Measurements from ENCODE around the gene SMARCAD1. TPM values are rescaled to one million over a fixed set of nuclear protein-coding genes. Genes with fewer than 3 reads are reported as not detected.

The SMARCAD1 gene
- total and polyA plus RNA-seq, 2 donors (not counting 1 experiment from before 2014, with no cell fraction given), result 24.8 to 30.7 TPM

GRCh38 chr4:94228493-94229216 is 21.0 kb downstream of the SMARCAD1 start:
- DNase-seq (ENCODE audit: low read depth in 2 of 2), result peak in 1 of 2 donors; percentile 43
- no peak overlapping the region for H2AFZ ChIP-seq (ENCODE audit: low read length)
- H3K27me3 ChIP-seq (ENCODE audit: control insufficient read depth, insufficient read depth, low read length), result no peaks in the 10 kb centered on the region
- no peaks in the 10 kb centered on the region for H3K36me3 ChIP-seq (ENCODE audit: control insufficient read depth, insufficient read depth, low read length)
- no peaks in the 10 kb centered on the region for H3K79me2 ChIP-seq (ENCODE audit: control insufficient read depth, insufficient read depth, low read length)
- no peak overlapping the region for H3K27ac ChIP-seq (ENCODE audit: insufficient read depth, low read length)
- H3K4me3 ChIP-seq (replicated peaks in 1 of 4; ENCODE audit: control extremely low read depth in 1 of 4, insufficient read depth in 1 of 4, low read depth in 3 of 4, low read length in 4 of 4), result no peak overlapping the region
- no peak overlapping the region for H3K9ac ChIP-seq (ENCODE audit: insufficient read depth, low read length)
- no peak overlapping the region for H3K4me2 ChIP-seq (ENCODE audit: extremely low read depth, insufficient read depth, low read length)
- TF ChIP-seq CTCF (conservative IDR thresholded peaks at IDR 0.05 in 1 of 2, IDR thresholded peaks at IDR 0.05 in 1 of 2; ENCODE audit: low read depth in 1 of 2, low read length in 2 of 2), result no peak
- TF ChIP-seq EZH2 (IDR thresholded peaks at IDR 0.05; ENCODE audit: low read length, missing control alignments), result no peak
- H3K9me3 ChIP-seq (ENCODE audit: control insufficient read depth, insufficient read depth, low read depth, low read length), result no peaks in the 10 kb centered on the region
- H4K20me1 ChIP-seq (ENCODE audit: control insufficient read depth, extremely low read depth, insufficient read depth, low read length), result no peaks in the 10 kb centered on the region
- H3K4me1 ChIP-seq (ENCODE audit: control insufficient read depth, extremely low read depth, insufficient read depth, low read length), result no peaks in the 10 kb centered on the region

GRCh38 chr4:94232519-94232918 is 24.9 kb downstream of the SMARCAD1 start:
- H3K4me2 ChIP-seq (ENCODE audit: extremely low read depth, insufficient read depth, low read length), result no peak overlapping the region
- no peaks in the 10 kb centered on the region for H3K4me1 ChIP-seq (ENCODE audit: control insufficient read depth, extremely low read depth, insufficient read depth, low read length)
- no peak overlapping the region for H3K4me3 ChIP-seq (replicated peaks in 1 of 4; ENCODE audit: control extremely low read depth in 1 of 4, insufficient read depth in 1 of 4, low read depth in 3 of 4, low read length in 4 of 4)
- no peaks in the 10 kb centered on the region for H4K20me1 ChIP-seq (ENCODE audit: control insufficient read depth, extremely low read depth, insufficient read depth, low read length)
- H3K27ac ChIP-seq (ENCODE audit: insufficient read depth, low read length), result no peak overlapping the region
- no peaks in the 10 kb centered on the region for H3K9me3 ChIP-seq (ENCODE audit: control insufficient read depth, insufficient read depth, low read depth, low read length)
- no peak for TF ChIP-seq EZH2 (IDR thresholded peaks at IDR 0.05; ENCODE audit: low read length, missing control alignments)
- no peak for TF ChIP-seq CTCF (conservative IDR thresholded peaks at IDR 0.05 in 1 of 2, IDR thresholded peaks at IDR 0.05 in 1 of 2; ENCODE audit: low read depth in 1 of 2, low read length in 2 of 2)
- H2AFZ ChIP-seq (ENCODE audit: low read length), result no peak overlapping the region
- H3K79me2 ChIP-seq (ENCODE audit: control insufficient read depth, insufficient read depth, low read length), result no peaks in the 10 kb centered on the region
- no peaks in the 10 kb centered on the region for H3K36me3 ChIP-seq (ENCODE audit: control insufficient read depth, insufficient read depth, low read length)
- no peak overlapping the region for H3K9ac ChIP-seq (ENCODE audit: insufficient read depth, low read length)
- no peak for DNase-seq (ENCODE audit: low read depth in 2 of 2)
- H3K27me3 ChIP-seq (ENCODE audit: control insufficient read depth, insufficient read depth, low read length), result no peaks in the 10 kb centered on the region

GRCh38 chr4:94235825-94236224 is 28.2 kb downstream of the SMARCAD1 start:
- Histone ChIP-seq H3K36me3 (ENCODE audit: control insufficient read depth, insufficient read depth, low read length) (no peaks in the 10 kb centered on the region), H3K27me3 (ENCODE audit: control insufficient read depth, insufficient read depth, low read length) (no peaks in the 10 kb centered on the region), H3K9me3 (ENCODE audit: control insufficient read depth, insufficient read depth, low read depth, low read length) (no peaks in the 10 kb centered on the region), H3K27ac (ENCODE audit: insufficient read depth, low read length) (no peak overlapping the region), H4K20me1 (ENCODE audit: control insufficient read depth, extremely low read depth, insufficient read depth, low read length) (no peaks in the 10 kb centered on the region), H3K4me1 (ENCODE audit: control insufficient read depth, extremely low read depth, insufficient read depth, low read length) (no peaks in the 10 kb centered on the region), H3K79me2 (ENCODE audit: control insufficient read depth, insufficient read depth, low read length) (no peaks in the 10 kb centered on the region), H3K4me2 (ENCODE audit: extremely low read depth, insufficient read depth, low read length) (no peak overlapping the region), H3K9ac (ENCODE audit: insufficient read depth, low read length) (no peak overlapping the region), H2AFZ (ENCODE audit: low read length) (no peak overlapping the region), H3K4me3 (replicated peaks in 1 of 4; ENCODE audit: control extremely low read depth in 1 of 4, insufficient read depth in 1 of 4, low read depth in 3 of 4, low read length in 4 of 4) (no peak overlapping the region)
- TF ChIP-seq EZH2 (IDR thresholded peaks at IDR 0.05; ENCODE audit: low read length, missing control alignments), result no peak
- TF ChIP-seq CTCF (conservative IDR thresholded peaks at IDR 0.05 in 1 of 2, IDR thresholded peaks at IDR 0.05 in 1 of 2; ENCODE audit: low read depth in 1 of 2, low read length in 2 of 2), result no peak
- DNase-seq (ENCODE audit: low read depth in 2 of 2), result no peak
